SH-SY5Y (cell line): ENCODE measurements around the gene UBALD2.

ENCODE experiments used
- GATA2 ChIP-seq: IDR thresholded peaks from 2 replicates; pipeline ENCODE4 v1.6.1; 2011; ENCODE audit warnings: mild to moderate bottlenecking, low read depth, low read length
- GATA3 ChIP-seq: IDR thresholded peaks from 2 replicates; pipeline ENCODE4 v1.6.1; 2011; ENCODE audit warnings: low read depth, mild to moderate bottlenecking, low read length, moderate library complexity

DNA sequence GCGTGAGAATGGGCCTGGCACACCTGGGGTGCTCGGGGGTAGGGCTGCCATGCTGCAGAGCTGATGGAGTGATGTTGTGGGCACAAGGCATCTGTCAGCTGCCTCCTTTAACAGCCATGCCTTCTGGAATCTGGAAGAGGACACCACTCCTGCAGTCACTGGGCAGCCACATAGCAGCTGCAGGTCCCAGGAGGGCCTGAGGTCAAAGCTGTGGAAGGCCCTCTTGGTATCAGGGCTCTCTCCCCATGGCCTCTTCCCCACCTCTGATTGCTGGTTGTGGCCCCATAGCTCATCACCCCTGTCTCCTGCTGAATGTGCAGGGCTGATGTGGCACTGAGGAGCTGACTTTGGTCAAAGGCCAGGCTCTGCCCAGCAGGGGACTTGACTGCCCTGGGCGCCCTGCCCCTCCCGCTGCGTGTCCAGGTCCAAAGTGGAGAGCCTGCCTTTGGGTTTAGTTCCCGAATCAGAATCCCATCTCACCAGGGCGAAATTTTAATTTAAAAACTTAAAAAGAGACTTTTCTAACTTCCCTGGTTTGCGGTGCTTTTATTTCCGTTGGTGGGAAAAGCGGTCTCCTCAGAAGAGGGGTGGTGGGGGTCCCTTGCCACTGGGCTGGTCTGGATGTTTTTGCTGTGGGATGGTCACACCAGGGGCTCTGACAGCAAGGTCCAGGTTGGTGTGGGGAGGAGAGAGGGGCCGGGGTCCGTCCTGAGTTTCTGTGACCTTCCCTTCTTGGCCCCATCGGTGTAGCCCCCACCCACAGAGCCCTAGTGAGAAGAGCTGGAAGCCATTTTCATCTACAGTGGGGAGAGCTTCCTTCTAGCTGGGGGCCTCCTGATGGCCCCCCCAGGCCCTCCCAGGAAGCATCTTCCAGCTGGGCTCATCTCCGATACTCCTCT lies 5.9 kb downstream of the UBALD2 start:
- no peak for TF ChIP-seq GATA3
- no peak for TF ChIP-seq GATA2
